Immature natural killer cell (primary cell): ENCODE results near the gene SLC12A1. TPM values are rescaled to one million over a fixed set of nuclear protein-coding genes. Genes with fewer than 3 reads are reported as not detected.
"Not testable (repeated sequence)": the region's sequence is repeated elsewhere in the genome, so short reads cannot be mapped to it uniquely, and the experiment has no call there.

Source experiments
- DNase-seq, 3 donors: peaks; one replicate each; pipeline ENCODE4 v3.0.0; 2022; ENCODE audit warnings: mixed read lengths in 1 of 3
- H3K27ac Mint-ChIP-seq, 6 donors: one replicate each; pipeline ENCODE4 v1.8.0; 2020; ENCODE audit warnings: mixed read lengths in 6 of 6, mild to moderate bottlenecking in 5 of 6, inconsistent platforms in 4 of 6, moderate library complexity in 3 of 6
- H3K27me3 Mint-ChIP-seq, 3 donors: one replicate each; pipeline ENCODE4 v1.8.0; 2020 to 2021; ENCODE audit warnings: low read depth in 3 of 3, mild to moderate bottlenecking in 3 of 3, mixed read lengths in 3 of 3, moderate library complexity in 3 of 3, inconsistent platforms in 1 of 3
- H3K36me3 Mint-ChIP-seq, 3 donors: one replicate each; pipeline ENCODE4 v1.8.0; 2020; ENCODE audit warnings: mixed read lengths in 3 of 3, inconsistent platforms in 2 of 3, mild to moderate bottlenecking in 2 of 3
- H3K4me1 Mint-ChIP-seq, 2 donors: one replicate each; pipeline ENCODE4 v1.8.0; 2020; ENCODE audit warnings: inconsistent platforms in 2 of 2, mild to moderate bottlenecking in 2 of 2, mixed read lengths in 2 of 2, moderate library complexity in 1 of 2
- H3K4me3 Mint-ChIP-seq, 5 donors: one replicate each; pipeline ENCODE4 v1.8.0; 2020; ENCODE audit warnings: mild to moderate bottlenecking in 5 of 5, mixed read lengths in 5 of 5, inconsistent platforms in 3 of 5, moderate library complexity in 3 of 5
- H3K9me3 Mint-ChIP-seq, 6 donors: one replicate each; pipeline ENCODE4 v1.8.0; 2020; ENCODE audit warnings: mild to moderate bottlenecking in 6 of 6, mixed read lengths in 6 of 6, inconsistent platforms in 4 of 6, moderate library complexity in 3 of 6
- polyA plus RNA-seq, 3 donors: library from polyadenylated mRNA; unstranded; fragments of 300-500 nt; fragmentation: Illumina TruSeq; gene quantifications; one replicate each; pipeline ENCODE4 v1.2.3, GENCODE V29; 2021

The SLC12A1 gene
- polyA plus RNA-seq, 3 donors from 2014 or later: not detected

- no peak for DNase-seq
- Mint-ChIP-seq H3K27ac (no peak overlapping the region), H3K27me3 (peaks cover 3 to 6% (median 4%) of the 10 kb centered on the region in 3 donors), H3K4me3 (no peak overlapping the region), H3K36me3 (no peaks in the 10 kb centered on the region), H3K9me3 (no peaks in the 10 kb centered on the region), H3K4me1 (no peaks in the 10 kb centered on the region)
These were observed 92.8 kb downstream of the SLC12A1 start for GRCh38 chr15:48298914-48299313.

GRCh38 chr15:48300038-48300437 is 93.9 kb downstream of the SLC12A1 start:
- Mint-ChIP-seq H3K27me3 (peaks cover 3 to 6% (median 4%) of the 10 kb centered on the region in 3 donors), H3K27ac (no peak overlapping the region), H3K36me3 (no peaks in the 10 kb centered on the region), H3K4me3 (no peak overlapping the region), H3K4me1 (no peaks in the 10 kb centered on the region), H3K9me3 (no peaks in the 10 kb centered on the region)
- DNase-seq: no peak

GRCh38 chr15:48304398-48304797 is 98.3 kb downstream of the SLC12A1 start:
- H3K4me1 Mint-ChIP-seq: no peaks in the 10 kb centered on the region
- no peak for DNase-seq
- H3K27me3 Mint-ChIP-seq: peaks cover 1 to 9% (median 3%) of the 10 kb centered on the region in 3 donors
- no peaks in the 10 kb centered on the region for H3K9me3 Mint-ChIP-seq
- no peak overlapping the region for H3K27ac Mint-ChIP-seq
- H3K36me3 Mint-ChIP-seq: no peaks in the 10 kb centered on the region
- H3K4me3 Mint-ChIP-seq: no peak overlapping the region

- no peak overlapping the region for H3K4me3 Mint-ChIP-seq
- H3K9me3 Mint-ChIP-seq: no peaks in the 10 kb centered on the region
- H3K4me1 Mint-ChIP-seq: no peaks in the 10 kb centered on the region
- H3K27me3 Mint-ChIP-seq: peaks cover 0 to 10% (median 1%) of the 10 kb centered on the region in 3 donors
- H3K27ac Mint-ChIP-seq: no peak overlapping the region
- H3K36me3 Mint-ChIP-seq: no peaks in the 10 kb centered on the region
- no peak for DNase-seq
These were observed 100.5 kb downstream of the SLC12A1 start for GRCh38 chr15:48306639-48307038.

- Mint-ChIP-seq H3K9me3 (no peaks in the 10 kb centered on the region), H3K4me1 (no peaks in the 10 kb centered on the region), H3K36me3 (no peaks in the 10 kb centered on the region), H3K4me3 (no peak overlapping the region), H3K27me3 (peaks cover 0 to 10% (median 1%) of the 10 kb centered on the region in 3 donors), H3K27ac (no peak overlapping the region)
- no peak for DNase-seq
These were observed 101.5 kb downstream of the SLC12A1 start for GRCh38 chr15:48307586-48307985.

GRCh38 chr15:48309740-48310139 is 103.6 kb downstream of the SLC12A1 start:
- DNase-seq: no peak
- H3K4me1 Mint-ChIP-seq: no peaks in the 10 kb centered on the region
- H3K4me3 Mint-ChIP-seq: no peak overlapping the region
- H3K9me3 Mint-ChIP-seq: no peaks in the 10 kb centered on the region
- H3K27ac Mint-ChIP-seq: no peak overlapping the region
- H3K36me3 Mint-ChIP-seq: no peaks in the 10 kb centered on the region
- peaks cover 0 to 10% (median 1%) of the 10 kb centered on the region in 3 donors for H3K27me3 Mint-ChIP-seq

GRCh38 chr15:48313216-48313615 is 107.1 kb downstream of the SLC12A1 start:
- H3K27me3 Mint-ChIP-seq: peaks cover 0 to 5% (median 0%) of the 10 kb centered on the region in 3 donors
- no peaks in the 10 kb centered on the region for H3K9me3 Mint-ChIP-seq
- no peaks in the 10 kb centered on the region for H3K4me1 Mint-ChIP-seq
- H3K27ac Mint-ChIP-seq: no peak overlapping the region
- H3K4me3 Mint-ChIP-seq: no peak overlapping the region
- no peaks in the 10 kb centered on the region for H3K36me3 Mint-ChIP-seq
- DNase-seq: no peak

- DNase-seq: no peak
- no peaks in the 10 kb centered on the region for H3K9me3 Mint-ChIP-seq
- no peak overlapping the region for H3K4me3 Mint-ChIP-seq
- H3K36me3 Mint-ChIP-seq: no peaks in the 10 kb centered on the region
- peaks cover 0 to 3% (median 0%) of the 10 kb centered on the region in 3 donors for H3K27me3 Mint-ChIP-seq
- no peak overlapping the region for H3K27ac Mint-ChIP-seq
- H3K4me1 Mint-ChIP-seq: no peaks in the 10 kb centered on the region
These were observed 108.9 kb downstream of the SLC12A1 start for GRCh38 chr15:48315041-48315440.

GRCh38 chr15:48317221-48317620 is 111.1 kb downstream of the SLC12A1 start:
- no peaks in the 10 kb centered on the region for H3K9me3 Mint-ChIP-seq
- no peaks in the 10 kb centered on the region for H3K4me1 Mint-ChIP-seq
- H3K4me3 Mint-ChIP-seq: no peak overlapping the region
- H3K27ac Mint-ChIP-seq: no peak overlapping the region
- peaks cover 0 to 3% (median 2%) of the 10 kb centered on the region in 3 donors for H3K27me3 Mint-ChIP-seq
- H3K36me3 Mint-ChIP-seq: no peaks in the 10 kb centered on the region
- no peak for DNase-seq

- H3K27me3 Mint-ChIP-seq: peaks cover 0 to 3% (median 2%) of the 10 kb centered on the region in 3 donors
- H3K4me3 Mint-ChIP-seq: no peak overlapping the region
- DNase-seq: no peak
- no peak overlapping the region for H3K27ac Mint-ChIP-seq
- no peaks in the 10 kb centered on the region for H3K4me1 Mint-ChIP-seq
- no peaks in the 10 kb centered on the region for H3K36me3 Mint-ChIP-seq
- no peaks in the 10 kb centered on the region for H3K9me3 Mint-ChIP-seq
These were observed 112.0 kb downstream of the SLC12A1 start for GRCh38 chr15:48318131-48318530.

GRCh38 chr15:48323294-48323693 is 117.2 kb downstream of the SLC12A1 start:
- H3K27me3 Mint-ChIP-seq: peaks cover 0 to 2% (median 2%) of the 10 kb centered on the region in 3 donors
- H3K9me3 Mint-ChIP-seq: no peaks in the 10 kb centered on the region
- H3K36me3 Mint-ChIP-seq: peaks cover 0 to 4% (median 0%) of the 10 kb centered on the region in 3 donors
- no peaks in the 10 kb centered on the region for H3K4me1 Mint-ChIP-seq
- H3K27ac Mint-ChIP-seq: no peak overlapping the region
- no peak for DNase-seq
- H3K4me3 Mint-ChIP-seq: no peak overlapping the region

- peaks cover under 1 to 2% of the 10 kb centered on the region in 2 donors for H3K4me1 Mint-ChIP-seq
- H3K36me3 Mint-ChIP-seq: peaks cover 0 to 4% (median 0%) of the 10 kb centered on the region in 3 donors
- H3K4me3 Mint-ChIP-seq: no peak overlapping the region
- H3K27me3 Mint-ChIP-seq: peaks cover 0 to 2% (median 2%) of the 10 kb centered on the region in 3 donors
- H3K9me3 Mint-ChIP-seq: no peaks in the 10 kb centered on the region
- no peak for DNase-seq
- H3K27ac Mint-ChIP-seq: no peak overlapping the region
These were observed 118.8 kb downstream of the SLC12A1 start for GRCh38 chr15:48324949-48325348.

- H3K27me3 Mint-ChIP-seq: peaks cover 0 to 2% (median 2%) of the 10 kb centered on the region in 3 donors
- H3K4me3 Mint-ChIP-seq: no peak overlapping the region
- H3K27ac Mint-ChIP-seq: no peak overlapping the region
- H3K4me1 Mint-ChIP-seq: peaks cover 5 to 6% of the 10 kb centered on the region in 2 donors
- H3K36me3 Mint-ChIP-seq: peaks cover 0 to 4% (median 0%) of the 10 kb centered on the region in 3 donors
- no peak for DNase-seq
- H3K9me3 Mint-ChIP-seq: no peaks in the 10 kb centered on the region
These were observed 119.3 kb downstream of the SLC12A1 start for GRCh38 chr15:48325400-48325799.

- DNase-seq, H3K27ac Mint-ChIP-seq, H3K36me3 Mint-ChIP-seq, H3K4me3 Mint-ChIP-seq, H3K27me3 Mint-ChIP-seq, H3K9me3 Mint-ChIP-seq: not testable (repeated sequence)
- H3K4me1 Mint-ChIP-seq: peaks cover 12 to 13% of the 10 kb centered on the region in 2 donors
These were observed 120.1 kb downstream of the SLC12A1 start for GRCh38 chr15:48326180-48326579.

- H3K4me3 Mint-ChIP-seq: peak overlapping the region; percentile 90 to 99 (median 95)
- no peak for DNase-seq
- H3K27ac Mint-ChIP-seq: peak overlapping the region; percentile 90 to 97 (median 94)
- peaks cover 19 to 23% of the 10 kb centered on the region in 2 donors for H3K4me1 Mint-ChIP-seq
- H3K27me3 Mint-ChIP-seq: peaks cover 0 to 9% (median 3%) of the 10 kb centered on the region in 3 donors
- peaks cover 0 to 10% (median 5%) of the 10 kb centered on the region in 3 donors for H3K36me3 Mint-ChIP-seq
- H3K9me3 Mint-ChIP-seq: no peaks in the 10 kb centered on the region
These were observed 124.1 kb downstream of the SLC12A1 start for GRCh38 chr15:48330105-48330785.
